Breast epithelium (tissue), 4 donors: ENCODE measurements around the gene PNMA6A. TPM values are rescaled to one million over a fixed set of nuclear protein-coding genes. Genes with fewer than 3 reads are reported as not detected.
"Not testable (repeated sequence)": the region's sequence is repeated elsewhere in the genome, so short reads cannot be mapped to it uniquely, and the experiment has no call there.

ENCODE experiments used
- DNase-seq, 2 donors: peaks; one replicate each; pipeline ENCODE4 v3.0.0-alpha.2; 2019; ENCODE audit warnings: low spot score in 2 of 2
- H3K27ac ChIP-seq, 2 donors: fragments of 200-600 bp; sonication (generic) in 1 of 2; one replicate each; pipeline ENCODE4 v1.5.1; 2016 to 2019; ENCODE audit warnings: mild to moderate bottlenecking in 1 of 2
- H3K27me3 ChIP-seq, 2 donors: fragments of 200-600 bp; sonication (generic) in 1 of 2; one replicate each; pipeline versions ENCODE4 v1.5.1 to v1.6.0; 2017 to 2019; ENCODE audit warnings: control low read depth in 1 of 2, mild to moderate bottlenecking in 1 of 2
- H3K36me3 ChIP-seq: fragments of 200-600 bp; one replicate; pipeline ENCODE4 v1.5.1; 2019
- H3K4me1 ChIP-seq, 2 donors: fragments of 200-600 bp; sonication (generic); one replicate each; pipeline ENCODE4 v1.5.1; 2016 to 2019; ENCODE audit warnings: control low read depth in 1 of 2
- H3K4me3 ChIP-seq, 3 donors: fragments of 200-600 bp; sonication (generic); 1 replicate in 2 of 3; 2 replicates in 1 of 3; pipeline ENCODE4 v1.5.1; 2016 to 2019; ENCODE audit warnings: mild to moderate bottlenecking in 3 of 3, moderate library complexity in 2 of 3
- H3K9me3 ChIP-seq, 2 donors: fragments of 200-600 bp; sonication (generic) in 1 of 2; one replicate each; pipeline ENCODE4 v1.5.1; 2016 to 2019; ENCODE audit warnings: control low read depth in 1 of 2
- POLR2A ChIP-seq: fragments of 450-650 bp; IDR thresholded peaks from one replicate; pipeline ENCODE4 v1.6.1; 2016; ENCODE audit warnings: antibody characterized with exemption, mild to moderate bottlenecking, moderate library complexity
- POLR2AphosphoS5 ChIP-seq, 3 donors: sonication (generic); formaldehyde crosslinking; IDR thresholded peaks; one replicate each; pipeline ENCODE4 v1.6.1; 2017; ENCODE audit warnings: antibody characterized with exemption in 3 of 3
- intact Hi-C: fragments of 100-400 bp; cut with DNase I; formaldehyde crosslinking; loops from one replicate; pipeline ENCODE4 v1.15.1; 2023; ENCODE audit warnings: low total_unique reads
- total RNA-seq, 3 donors: library from RNA; depleted of rRNA; stranded (reverse); fragments of >200 nt; gene quantifications; one replicate each; pipeline ENCODE4 v1.1.0, GENCODE V29; 2016
- TF ChIP-seq, protein P1 (sequence below), 3 donors: fragments of 450-650 bp; IDR thresholded peaks; one replicate each; pipeline ENCODE4 v1.5.1; 2016 to 2017; ENCODE audit warnings: antibody characterized with exemption in 3 of 3, mild to moderate bottlenecking in 3 of 3, moderate library complexity in 3 of 3

PNMA6A gene
- total RNA-seq, 3 donors from 2014 or later: 0.33 to 1.8 (median 0.73) TPM

DNA sequence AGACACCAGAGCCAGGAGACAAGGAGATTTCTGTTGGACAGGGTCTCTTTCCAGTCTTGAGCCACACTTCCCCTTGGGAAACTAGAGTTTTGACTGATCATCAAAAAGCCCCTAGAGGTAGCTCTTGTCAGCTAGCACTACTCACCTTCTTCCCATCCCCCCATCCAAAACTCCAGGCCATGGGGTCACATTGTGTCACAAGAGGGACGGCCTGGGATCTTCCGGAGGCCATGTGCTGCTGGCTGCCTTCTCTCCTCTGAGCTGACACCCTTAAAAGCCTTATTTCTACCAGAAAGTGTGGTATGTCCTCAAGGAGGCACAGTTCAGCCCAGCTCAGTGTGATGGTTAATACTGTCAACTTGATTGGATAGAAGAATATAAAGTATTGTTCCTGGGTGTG, 8.2 kb upstream of the PNMA6A start:
- Histone ChIP-seq H3K4me3 (no peak overlapping the region), H3K27me3 (peaks cover 0 to 55% of the 10 kb centered on the region in 2 donors), H3K4me1 (no peaks in the 10 kb centered on the region), H3K9me3 (no peaks in the 10 kb centered on the region), H3K36me3 (no peaks in the 10 kb centered on the region), H3K27ac (no peak overlapping the region)
- TF ChIP-seq, protein P1, sequence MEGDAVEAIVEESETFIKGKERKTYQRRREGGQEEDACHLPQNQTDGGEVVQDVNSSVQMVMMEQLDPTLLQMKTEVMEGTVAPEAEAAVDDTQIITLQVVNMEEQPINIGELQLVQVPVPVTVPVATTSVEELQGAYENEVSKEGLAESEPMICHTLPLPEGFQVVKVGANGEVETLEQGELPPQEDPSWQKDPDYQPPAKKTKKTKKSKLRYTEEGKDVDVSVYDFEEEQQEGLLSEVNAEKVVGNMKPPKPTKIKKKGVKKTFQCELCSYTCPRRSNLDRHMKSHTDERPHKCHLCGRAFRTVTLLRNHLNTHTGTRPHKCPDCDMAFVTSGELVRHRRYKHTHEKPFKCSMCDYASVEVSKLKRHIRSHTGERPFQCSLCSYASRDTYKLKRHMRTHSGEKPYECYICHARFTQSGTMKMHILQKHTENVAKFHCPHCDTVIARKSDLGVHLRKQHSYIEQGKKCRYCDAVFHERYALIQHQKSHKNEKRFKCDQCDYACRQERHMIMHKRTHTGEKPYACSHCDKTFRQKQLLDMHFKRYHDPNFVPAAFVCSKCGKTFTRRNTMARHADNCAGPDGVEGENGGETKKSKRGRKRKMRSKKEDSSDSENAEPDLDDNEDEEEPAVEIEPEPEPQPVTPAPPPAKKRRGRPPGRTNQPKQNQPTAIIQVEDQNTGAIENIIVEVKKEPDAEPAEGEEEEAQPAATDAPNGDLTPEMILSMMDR (IDR thresholded peaks at IDR 0.05): no peak
- TF ChIP-seq POLR2AphosphoS5 (IDR thresholded peaks at IDR 0.05) (no peak), POLR2A (no peak)
- intact Hi-C loops: no loop called here
- no peak for DNase-seq

DNA sequence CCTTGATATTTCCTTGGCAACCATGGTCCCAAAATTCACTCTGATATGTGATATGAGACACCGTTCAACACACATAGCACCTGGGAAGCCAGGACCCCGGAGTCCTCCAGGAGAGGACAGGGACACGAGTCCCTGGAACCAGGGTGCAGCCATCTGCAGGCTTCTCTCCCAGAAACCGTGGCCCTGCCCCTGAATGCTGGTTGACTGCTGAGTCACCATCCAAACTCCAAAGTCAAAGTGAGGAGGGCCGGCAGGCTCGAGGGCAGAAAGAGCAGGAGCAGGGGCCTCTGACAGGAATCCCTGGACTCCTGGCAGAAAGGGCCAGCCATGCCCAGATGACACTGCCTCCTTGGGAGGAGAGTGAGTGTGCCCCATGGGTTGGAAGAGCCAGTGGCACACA, 6.9 kb upstream of the PNMA6A start:
- Histone ChIP-seq H3K4me1 (no peaks in the 10 kb centered on the region), H3K36me3 (no peaks in the 10 kb centered on the region), H3K27ac (no peak overlapping the region), H3K4me3 (no peak overlapping the region), H3K9me3 (no peaks in the 10 kb centered on the region), H3K27me3 (peaks cover 0 to 42% of the 10 kb centered on the region in 2 donors)
- DNase-seq: no peak
- TF ChIP-seq POLR2A (no peak), POLR2AphosphoS5 (IDR thresholded peaks at IDR 0.05) (no peak)
- TF ChIP-seq, protein P1 (IDR thresholded peaks at IDR 0.05): no peak
- intact Hi-C loops: no loop called here

- intact Hi-C loops, H3K4me3 ChIP-seq, DNase-seq, H3K4me1 ChIP-seq, H3K27ac ChIP-seq, H3K9me3 ChIP-seq, H3K36me3 ChIP-seq: not testable (repeated sequence)
- peaks cover 0 to 34% of the 10 kb centered on the region in 2 donors for H3K27me3 ChIP-seq
Measured at GRCh38 chrX:153066402-153066801, 5.9 kb upstream of the PNMA6A start.

GRCh38 chrX:153073331-153073730, 1.1 kb downstream of the PNMA6A start:
- H3K9me3 ChIP-seq, DNase-seq, H3K36me3 ChIP-seq, H3K4me1 ChIP-seq, H3K27ac ChIP-seq, H3K4me3 ChIP-seq, intact Hi-C loops: not testable (repeated sequence)
- H3K27me3 ChIP-seq: peaks cover 0 to 13% of the 10 kb centered on the region in 2 donors

GRCh38 chrX:153074262-153074899, 2.1 kb downstream of the PNMA6A start:
- peaks cover 0 to 13% of the 10 kb centered on the region in 2 donors for H3K27me3 ChIP-seq
- H3K4me3 ChIP-seq: no peak overlapping the region
- no peak overlapping the region for H3K27ac ChIP-seq
- H3K9me3 ChIP-seq: no peaks in the 10 kb centered on the region
- no peaks in the 10 kb centered on the region for H3K4me1 ChIP-seq
- no peaks in the 10 kb centered on the region for H3K36me3 ChIP-seq
- no peak for DNase-seq
- TF ChIP-seq, protein P1 (IDR thresholded peaks at IDR 0.05): no peak
- TF ChIP-seq POLR2AphosphoS5 (IDR thresholded peaks at IDR 0.05): no peak
- no peak for TF ChIP-seq POLR2A
- intact Hi-C loops: no loop called here

GRCh38 chrX:153074935-153075334, 2.7 kb downstream of the PNMA6A start:
- TF ChIP-seq POLR2AphosphoS5 (IDR thresholded peaks at IDR 0.05) (no peak), POLR2A (no peak)
- TF ChIP-seq, protein P1 (IDR thresholded peaks at IDR 0.05): no peak
- Histone ChIP-seq H3K27ac (no peak overlapping the region), H3K4me1 (no peaks in the 10 kb centered on the region), H3K9me3 (no peaks in the 10 kb centered on the region), H3K36me3 (no peaks in the 10 kb centered on the region), H3K4me3 (no peak overlapping the region), H3K27me3 (peaks cover 0 to 13% of the 10 kb centered on the region in 2 donors)
- no peak for DNase-seq
- intact Hi-C loops: no loop called here
